ENCODE measurements around the gene CFAP57.

The CFAP57 gene

DNA sequence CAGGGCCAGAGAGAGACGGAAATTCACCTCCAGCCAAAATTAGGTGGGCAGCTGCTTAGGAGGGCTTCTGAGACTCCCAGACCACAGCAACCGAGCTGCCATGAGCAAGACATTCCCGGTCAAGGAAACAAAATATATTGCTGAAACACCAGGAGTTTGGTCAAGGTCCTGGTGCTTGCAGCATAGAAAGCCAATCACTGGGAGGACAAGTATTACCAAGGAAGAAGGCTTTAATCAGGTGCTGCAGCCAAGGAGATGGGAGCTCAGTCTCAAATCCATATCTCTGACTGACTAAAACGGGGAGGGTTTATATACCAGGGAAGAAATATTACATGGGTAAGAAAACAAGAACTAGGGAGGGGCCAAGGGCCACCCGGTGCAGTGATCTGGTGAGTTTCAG lies 78.9 kb downstream of the CFAP57 start:
- in situ Hi-C loops (cut with HindIII; ENCODE audit: low sequenced_read_pairs): no loop called here

DNA sequence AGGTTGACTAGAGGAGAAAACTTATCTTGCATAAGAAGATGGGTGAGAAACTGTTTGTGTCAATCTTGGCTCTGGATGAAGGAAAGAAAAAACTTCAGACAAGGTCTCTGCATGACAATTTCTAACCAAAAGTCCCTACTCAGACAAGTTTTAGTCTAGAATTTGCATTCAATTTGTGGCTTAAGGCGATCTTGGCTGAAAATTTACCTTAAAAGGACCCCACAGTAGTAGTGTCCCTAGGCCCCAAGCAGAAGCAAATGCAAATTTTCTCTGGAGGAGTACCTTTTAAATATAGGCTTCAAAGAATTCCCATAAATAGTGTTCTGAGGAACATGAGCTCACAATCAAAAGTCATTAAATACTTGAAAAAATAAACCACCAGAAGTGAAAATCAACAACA lies 80.1 kb downstream of the CFAP57 start:
- in situ Hi-C loops (cut with HindIII; ENCODE audit: low sequenced_read_pairs): no loop called here

DNA sequence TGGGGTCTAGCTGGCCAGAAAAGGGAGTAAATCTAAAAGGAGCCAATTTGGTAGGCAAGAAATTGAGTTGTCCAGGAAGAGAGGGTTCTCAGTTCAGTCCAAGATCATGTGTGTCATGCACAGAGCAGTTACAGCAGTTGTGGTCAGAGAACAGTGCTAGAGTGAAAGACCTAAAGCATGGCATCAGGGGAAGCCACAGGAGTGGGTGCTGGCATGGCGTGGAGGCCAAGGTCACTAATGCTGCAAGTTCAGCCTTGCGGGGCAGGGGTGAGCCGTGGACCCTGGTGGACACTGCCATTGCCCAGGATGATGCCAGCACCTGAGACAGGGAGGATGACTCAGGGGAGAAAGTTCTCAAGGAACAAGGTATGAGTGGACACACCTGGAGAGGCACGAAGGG lies 81.0 kb downstream of the CFAP57 start:
- in situ Hi-C loops (cut with HindIII; ENCODE audit: low sequenced_read_pairs): no loop called here

DNA sequence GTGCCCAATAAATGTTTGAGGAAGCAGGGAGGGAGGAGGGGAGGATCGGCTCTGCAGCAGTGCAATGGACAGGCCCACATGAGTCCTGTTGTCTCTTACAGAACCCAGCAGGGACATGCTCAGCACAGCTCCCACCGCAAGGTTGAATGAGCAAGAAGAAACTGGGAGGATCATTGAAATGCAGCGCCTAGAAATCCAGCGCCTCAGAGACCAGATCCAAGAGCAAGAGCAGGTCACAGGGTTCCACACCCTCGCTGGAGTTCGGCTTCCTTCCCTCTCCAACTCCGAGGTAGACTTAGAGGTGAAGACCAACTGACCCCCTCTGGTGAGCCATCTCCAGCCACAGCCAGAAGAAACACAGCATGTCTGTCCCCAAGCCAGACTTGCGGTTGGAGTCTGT lies 81.7 kb downstream of the CFAP57 start:
- in situ Hi-C loops (cut with HindIII; ENCODE audit: low sequenced_read_pairs): no loop called here

DNA sequence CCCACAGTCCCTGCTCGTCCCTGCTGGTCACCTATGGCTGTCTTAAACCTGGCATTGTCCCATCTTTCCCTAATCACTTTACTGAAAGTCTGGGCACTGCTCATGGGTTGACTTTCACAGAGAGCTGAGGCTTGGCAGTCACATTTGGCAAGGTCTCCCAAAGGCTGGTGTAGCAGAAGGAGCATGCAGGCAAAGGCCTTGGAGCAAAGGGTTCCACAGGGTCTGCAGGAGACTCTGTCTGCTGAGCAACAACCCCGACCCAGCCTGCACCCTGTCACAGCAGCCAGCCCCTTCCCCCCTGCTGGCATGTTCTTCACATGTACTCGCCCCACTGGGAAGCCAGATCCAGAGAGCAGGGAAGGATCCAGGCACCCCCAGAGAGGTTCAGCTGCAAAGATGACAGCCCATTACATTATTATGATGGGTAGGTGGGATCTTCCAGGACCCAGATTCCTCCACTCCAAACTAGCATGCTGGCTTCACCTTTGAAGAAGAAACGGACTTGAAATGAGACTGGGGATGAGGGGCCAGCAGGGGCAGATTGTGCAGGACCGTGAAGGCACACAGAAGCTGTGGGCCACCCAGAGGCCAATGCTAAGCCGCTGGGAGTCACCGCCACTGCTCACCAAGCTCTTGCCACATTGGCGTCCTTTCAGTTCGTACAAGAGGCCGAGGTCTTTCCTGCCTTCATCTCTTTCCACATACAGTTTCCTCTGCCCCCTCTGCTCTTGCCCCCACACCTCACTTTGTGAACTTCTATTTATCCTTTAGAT lies 83.5 kb downstream of the CFAP57 start:
- in situ Hi-C loops (cut with HindIII; ENCODE audit: low sequenced_read_pairs): no loop called here

DNA sequence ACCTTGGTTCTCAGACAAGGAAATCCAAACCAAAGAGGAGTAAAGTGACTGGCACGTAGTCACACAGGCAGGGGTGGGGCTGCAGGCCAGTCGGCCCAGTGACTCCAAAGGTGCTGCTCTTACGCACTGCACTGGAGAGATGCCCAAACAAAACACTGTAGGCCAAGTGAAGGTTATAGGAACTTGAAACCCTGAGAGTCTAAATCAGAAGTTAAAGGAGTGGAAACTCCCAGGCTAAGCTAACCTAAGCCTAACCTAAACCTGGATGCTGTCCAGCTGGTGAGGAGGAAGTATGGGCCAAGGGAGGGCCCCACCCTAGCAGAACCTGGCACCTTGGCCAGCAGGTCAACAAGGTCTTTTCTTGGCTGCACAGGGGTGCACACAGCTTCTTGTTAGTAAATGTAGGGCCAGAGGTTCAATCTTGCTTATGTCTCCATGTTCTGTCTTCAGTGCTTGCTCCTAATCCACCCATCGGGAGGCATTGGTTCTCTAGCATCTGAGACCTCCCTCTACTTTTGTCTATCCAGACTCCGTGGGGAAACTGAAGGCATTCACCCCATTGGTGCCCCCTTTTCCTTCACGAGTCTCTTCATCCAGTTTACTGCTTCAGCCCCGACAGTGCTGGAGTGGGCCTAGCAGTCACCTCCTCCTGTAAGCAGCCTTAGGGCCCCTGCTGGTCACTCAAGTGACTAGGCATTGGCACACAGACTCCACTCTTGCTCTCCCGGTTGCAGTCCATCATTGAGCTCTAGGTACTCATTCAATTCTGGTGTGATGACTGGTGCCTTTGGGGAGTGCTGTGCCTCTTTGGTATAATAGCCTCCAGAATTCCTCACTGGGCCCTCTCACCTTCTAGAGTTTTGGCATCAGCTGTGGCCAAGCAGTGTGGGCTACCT lies 84.8 kb downstream of the CFAP57 start:
- in situ Hi-C loops (cut with HindIII; ENCODE audit: low sequenced_read_pairs): no loop called here

DNA sequence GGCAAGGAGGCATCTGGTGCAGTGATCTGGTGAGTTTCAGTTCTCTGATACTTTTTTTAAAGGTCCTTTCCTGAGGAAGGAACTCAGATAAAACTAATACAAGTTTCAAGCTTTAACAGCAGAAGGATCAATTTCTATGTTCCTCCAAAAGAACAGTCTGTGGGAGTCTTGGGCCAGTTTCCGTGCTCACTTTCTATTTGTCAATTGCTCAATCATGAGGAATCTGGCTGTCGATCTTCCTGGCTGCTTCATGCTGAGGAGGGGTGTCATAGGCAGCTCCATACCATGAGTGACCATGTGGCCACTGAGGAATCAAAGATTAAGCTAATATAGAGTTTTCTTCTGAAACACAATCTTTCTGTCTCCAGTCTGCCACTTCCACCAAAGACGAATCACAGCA lies 86.2 kb downstream of the CFAP57 start:
- in situ Hi-C loops (cut with HindIII; ENCODE audit: low sequenced_read_pairs): no loop called here

DNA sequence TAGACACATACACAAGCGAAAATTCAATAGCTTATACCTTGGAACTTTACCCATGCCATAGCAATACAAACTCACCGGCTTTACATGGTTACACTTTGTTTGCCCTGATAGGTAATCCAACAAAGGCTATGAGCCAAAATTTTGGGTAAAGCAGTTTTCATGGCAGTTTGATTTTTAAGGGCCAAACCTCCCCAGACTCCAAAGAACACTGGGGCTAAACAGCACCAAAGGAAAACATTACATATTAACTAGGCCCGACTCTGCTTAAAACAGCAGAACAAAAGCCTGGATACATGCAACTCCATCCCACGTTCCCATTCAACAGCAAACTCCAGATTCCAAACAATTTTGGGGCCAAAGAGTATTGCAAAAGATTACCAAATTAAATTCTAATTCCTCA lies 93.3 kb downstream of the CFAP57 start:
- in situ Hi-C loops (cut with HindIII; ENCODE audit: low sequenced_read_pairs): no loop called here

DNA sequence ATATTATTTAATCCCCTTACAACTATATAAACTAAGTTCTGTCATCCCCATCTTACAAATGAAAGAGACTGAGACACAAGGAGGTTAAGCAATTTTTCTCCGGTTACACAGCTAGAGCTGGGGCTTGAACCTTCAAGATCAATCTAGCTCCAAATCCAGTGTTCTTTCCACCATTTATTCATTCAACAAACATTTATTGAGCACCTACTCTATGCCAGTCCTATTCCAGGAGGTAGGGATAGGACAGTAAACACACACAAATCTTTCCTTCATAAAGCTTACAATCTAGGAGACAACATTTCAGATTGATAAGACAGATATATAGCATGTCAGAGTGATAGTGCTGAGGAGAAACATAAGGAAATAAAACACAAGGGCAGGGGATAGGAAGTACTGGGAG lies 94.8 kb downstream of the CFAP57 start:
- in situ Hi-C loops (cut with HindIII; ENCODE audit: low sequenced_read_pairs): no loop called here

DNA sequence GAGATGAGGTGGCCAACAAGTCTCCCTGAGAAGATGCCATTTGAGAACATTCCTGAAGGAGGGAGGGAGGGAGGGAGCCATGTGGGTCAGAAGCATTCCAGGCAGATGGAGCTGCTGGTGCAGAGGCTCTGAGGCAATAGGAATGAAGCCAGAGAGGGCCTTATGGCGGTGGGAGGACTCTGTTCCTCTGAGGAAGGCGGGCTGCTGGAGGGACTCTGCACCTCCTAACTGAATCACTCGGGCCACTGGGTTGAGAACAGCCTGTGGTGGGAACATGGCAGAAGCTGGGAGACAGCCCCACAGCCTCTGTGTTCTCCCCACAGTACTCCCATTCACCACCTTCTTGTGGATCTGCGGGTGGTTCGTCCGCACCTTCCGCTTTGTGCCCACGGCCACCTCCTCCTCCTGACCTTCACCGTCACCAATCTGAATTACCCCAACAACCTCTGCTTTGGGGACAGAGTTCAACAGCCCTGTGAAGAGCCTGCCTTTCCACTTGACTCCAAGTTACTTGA lies 95.2 kb downstream of the CFAP57 start:
- in situ Hi-C loops (cut with HindIII; ENCODE audit: low sequenced_read_pairs): no loop called here

DNA sequence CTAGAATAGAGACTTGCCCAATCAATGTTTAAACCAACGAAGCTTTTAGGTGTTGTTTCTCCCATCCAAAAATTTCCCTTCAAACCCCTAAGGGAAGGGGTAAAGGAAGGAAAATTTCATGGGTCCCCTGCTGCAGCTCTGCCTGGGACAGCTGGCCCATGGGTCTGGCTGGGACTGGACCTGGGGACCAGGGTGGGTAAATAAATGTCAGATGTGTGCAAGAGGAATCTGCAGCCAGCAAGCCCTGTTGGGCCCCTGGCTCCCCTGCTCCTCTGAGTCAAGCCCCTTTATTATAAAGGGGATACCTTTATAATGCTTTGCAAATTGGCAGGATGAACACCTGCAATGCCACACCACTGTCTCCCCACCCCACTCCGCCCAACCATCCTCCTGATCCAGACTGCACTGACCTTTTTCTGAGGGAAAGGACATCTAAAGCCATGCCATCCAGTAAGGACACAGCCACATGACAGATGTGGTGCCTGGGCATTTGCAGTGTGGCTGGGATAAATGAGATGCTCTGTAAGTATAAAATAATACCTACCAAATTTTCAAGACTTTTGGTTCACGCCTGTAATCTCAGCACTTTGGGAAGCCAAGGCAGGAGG lies 95.8 kb downstream of the CFAP57 start:
- in situ Hi-C loops (cut with HindIII; ENCODE audit: low sequenced_read_pairs): no loop called here

DNA sequence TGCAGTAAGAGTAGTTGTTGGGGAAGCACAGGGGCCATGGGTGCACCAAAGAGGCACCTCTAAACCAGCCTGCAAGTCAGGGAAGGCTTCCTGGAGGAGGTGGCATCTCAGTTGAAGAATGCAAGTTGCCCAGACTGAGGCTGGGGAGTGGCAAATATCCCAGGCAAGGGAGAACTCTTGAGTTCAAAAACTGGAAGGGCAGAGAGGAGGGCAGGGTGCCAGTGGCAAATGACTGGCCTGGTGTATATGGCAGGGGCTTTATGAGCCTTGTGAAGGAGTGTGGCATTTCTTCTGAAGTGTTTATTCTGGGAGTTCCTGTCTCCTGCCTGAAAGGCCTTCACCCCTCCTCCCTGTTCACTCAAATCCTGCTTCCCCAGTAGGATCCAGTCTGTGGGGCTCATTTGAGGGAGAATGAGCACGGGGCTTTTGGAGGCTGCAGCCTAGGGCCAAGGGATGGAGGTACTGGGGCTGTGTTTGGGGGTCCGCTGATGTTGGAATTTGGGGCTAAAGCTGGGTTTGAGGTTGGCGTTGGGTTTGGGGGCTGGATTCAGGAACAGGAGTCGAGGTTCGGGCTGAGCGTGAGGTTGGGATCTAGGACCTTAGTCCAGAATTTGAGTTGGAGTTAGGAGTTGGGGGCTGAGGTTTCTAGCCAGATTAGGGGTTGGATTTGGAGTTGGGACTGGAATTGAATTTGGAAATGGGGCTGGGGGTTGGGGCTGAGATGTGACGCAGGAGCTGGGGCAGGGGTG lies 97.7 kb downstream of the CFAP57 start, which contains the start of gene TMEM125:
TSS of gene TMEM125 (plus strand) at position 357 of the 749 bp plus-strand sequence. CDS start 2,740 bp downstream, outside the sequence.
- in situ Hi-C loops (cut with HindIII; ENCODE audit: low sequenced_read_pairs): no loop called here

DNA sequence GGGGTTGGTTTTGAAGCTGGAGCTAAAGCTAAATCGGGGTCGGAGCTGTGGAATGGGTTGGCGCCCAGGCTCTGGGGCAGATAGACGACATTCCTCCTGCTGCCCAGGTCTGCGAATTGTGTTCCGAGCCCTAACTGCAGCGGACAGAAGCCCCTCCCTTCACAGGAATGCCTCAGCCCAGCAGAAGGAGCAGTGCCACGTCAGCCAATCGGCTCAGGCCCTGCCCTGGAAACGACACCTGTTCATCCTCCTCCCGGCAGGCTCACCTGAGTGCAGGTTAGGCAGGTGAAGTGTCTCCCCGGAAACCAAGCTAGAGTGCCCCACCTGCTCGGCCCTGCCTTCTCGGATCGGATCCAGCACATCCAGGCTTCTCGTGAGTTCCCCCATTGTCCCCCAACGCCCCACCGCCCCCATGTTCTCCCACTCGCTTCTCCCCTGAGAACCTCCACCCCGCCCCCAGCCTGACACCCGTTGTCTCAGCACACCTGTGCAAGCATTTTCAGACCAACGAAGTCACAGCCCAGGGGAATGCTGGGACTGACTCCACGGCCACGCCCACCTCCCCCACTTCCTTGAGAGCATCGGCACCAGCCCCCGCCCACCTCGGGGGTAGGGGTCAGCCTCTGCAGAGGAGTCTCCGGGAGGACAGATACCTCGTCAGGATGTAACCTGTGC lies 98.4 kb downstream of the CFAP57 start:
- in situ Hi-C loops (cut with HindIII; ENCODE audit: low sequenced_read_pairs): no loop called here

DNA sequence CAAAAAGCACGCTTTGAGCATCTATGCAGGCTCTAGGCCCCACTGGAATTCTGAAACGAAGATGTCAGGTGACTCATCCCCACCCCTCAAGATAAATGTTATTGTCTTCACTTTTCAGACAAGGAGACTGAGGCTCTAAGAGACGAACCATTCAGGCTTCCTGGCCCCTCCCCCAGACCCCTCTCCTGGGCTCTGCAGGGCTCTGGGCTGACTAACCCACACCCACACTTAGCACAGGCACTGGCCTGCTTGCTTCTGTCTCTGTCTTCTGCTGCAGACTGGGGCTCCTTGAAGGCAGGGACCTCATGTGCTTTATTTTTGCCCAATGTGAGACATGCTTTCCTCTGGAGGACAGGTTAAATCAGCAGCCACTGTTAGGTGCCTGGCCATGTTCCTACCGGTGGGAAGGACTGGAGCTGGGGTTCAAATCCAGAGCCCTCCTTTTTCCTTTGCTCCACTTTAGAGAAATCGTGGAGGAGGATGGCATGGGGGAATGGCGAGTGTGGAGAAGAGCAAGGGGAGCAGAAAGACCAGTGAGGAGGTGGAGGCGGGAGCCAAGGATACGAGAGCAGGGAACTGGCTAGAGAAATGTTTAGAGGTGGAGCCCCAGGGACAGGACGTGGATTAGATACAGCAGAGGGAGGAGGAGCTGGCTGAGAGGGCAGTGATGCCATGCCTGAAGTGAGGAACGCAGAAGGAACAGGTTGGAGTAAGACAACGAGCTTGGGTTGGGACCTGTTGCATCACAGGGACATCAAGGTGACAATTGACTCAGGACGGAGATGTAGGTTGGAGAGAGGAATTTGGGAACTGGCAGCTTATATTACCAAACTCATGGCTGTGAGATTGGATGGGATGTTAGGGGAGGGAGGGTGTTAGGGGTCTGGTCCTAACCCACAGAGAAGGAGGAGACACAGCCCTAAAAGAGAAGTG lies 99.3 kb downstream of the CFAP57 start:
- in situ Hi-C loops (cut with HindIII; ENCODE audit: low sequenced_read_pairs): no loop called here

DNA sequence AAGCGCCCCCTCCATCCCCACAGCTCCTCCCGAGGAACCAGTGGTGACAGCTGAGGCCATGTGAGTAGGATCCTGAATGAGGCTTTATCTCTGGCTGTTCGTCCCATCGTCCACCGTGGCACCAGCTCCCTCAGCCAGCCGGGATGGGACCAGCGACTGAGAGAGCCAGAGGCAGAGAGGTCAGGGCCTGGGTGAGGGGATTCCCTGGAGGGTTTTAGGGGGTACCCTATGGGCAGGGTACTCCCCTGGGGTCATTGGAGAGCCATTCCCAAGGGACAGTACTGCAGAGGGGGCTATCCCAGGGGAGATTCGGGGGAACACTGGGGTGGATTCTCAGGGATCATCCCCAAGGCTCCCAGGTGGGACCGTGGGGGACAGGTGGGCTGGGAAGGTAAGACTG lies 100.0 kb downstream of the CFAP57 start:
- in situ Hi-C loops (cut with HindIII; ENCODE audit: low sequenced_read_pairs): no loop called here

DNA sequence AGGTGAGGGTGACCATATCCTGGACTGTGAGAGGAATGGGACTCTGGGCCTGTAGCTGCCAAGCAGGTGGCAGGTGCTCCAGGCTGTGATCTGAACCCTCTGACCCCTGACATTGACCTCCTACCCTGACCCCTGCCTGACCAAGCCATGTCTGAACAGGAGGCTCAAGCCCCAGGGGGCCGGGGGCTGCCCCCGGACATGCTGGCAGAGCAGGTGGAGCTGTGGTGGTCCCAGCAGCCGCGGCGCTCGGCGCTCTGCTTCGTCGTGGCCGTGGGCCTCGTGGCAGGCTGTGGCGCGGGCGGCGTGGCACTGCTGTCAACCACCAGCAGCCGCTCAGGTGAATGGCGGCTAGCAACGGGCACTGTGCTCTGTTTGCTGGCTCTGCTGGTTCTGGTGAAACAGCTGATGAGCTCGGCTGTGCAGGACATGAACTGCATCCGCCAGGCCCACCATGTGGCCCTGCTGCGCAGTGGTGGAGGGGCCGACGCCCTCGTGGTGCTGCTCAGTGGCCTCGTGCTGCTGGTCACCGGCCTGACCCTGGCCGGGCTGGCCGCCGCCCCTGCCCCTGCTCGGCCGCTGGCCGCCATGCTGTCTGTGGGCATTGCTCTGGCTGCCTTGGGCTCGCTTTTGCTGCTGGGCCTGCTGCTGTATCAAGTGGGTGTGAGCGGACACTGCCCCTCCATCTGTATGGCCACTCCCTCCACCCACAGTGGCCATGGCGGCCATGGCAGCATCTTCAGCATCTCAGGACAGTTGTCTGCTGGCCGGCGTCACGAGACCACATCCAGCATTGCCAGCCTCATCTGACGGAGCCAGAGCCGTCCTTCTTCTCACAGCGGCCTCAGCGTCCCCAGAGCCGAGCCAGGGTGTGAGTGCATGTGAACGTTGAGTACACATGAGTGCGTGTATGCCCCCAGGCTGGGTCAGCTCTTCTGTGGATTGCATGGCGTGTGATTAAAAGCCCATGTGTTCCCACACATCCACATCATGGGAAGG lies 100.7 kb downstream of the CFAP57 start:
- in situ Hi-C loops (cut with HindIII; ENCODE audit: low sequenced_read_pairs): no loop called here

DNA sequence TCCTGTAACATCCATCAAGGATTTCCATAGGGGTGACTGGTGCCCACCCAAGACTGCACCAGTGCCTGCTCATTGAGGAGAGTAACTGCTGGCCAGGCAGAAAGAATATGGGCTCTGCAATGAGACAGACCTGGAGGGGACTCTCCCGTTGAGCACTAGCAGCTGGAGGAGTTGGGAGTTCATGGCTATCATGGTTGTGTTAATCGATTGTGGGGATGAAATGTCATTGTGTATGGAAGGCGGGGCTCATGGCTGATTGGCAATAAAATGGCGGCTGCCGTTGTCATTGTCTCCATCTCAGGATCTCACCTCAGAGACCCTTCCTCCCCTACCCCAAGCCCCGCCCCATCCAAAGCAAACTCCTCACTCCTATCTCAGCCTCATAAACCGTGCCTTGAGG lies 101.6 kb downstream of the CFAP57 start:
- in situ Hi-C loops (cut with HindIII; ENCODE audit: low sequenced_read_pairs): no loop called here
